Trophoblast cell (in vitro differentiated cells and primary cell): ENCODE data around the gene CACNA1B.
"Not testable (repeated sequence)": the region's sequence is repeated elsewhere in the genome, so short reads cannot be mapped to it uniquely, and the experiment has no call there.

ENCODE experiments used
- DNase-seq, 2 donors: peaks; one replicate each; pipeline ENCODE4 v3.0.0-alpha.2; 2016
- H2AFZ ChIP-seq: 2 replicates; pipeline ENCODE4 v1.6.1; 2013; ENCODE audit warnings: low read length, moderate library complexity, mild to moderate bottlenecking; ENCODE audit not compliant: insufficient read depth, poor library complexity
- H2AK5ac ChIP-seq: 2 replicates; pipeline ENCODE4 v1.6.1; 2013; ENCODE audit warnings: mild to moderate bottlenecking, low read length
- H2BK120ac ChIP-seq: 2 replicates; pipeline ENCODE4 v1.6.1; 2013; ENCODE audit warnings: low read length, mild to moderate bottlenecking, moderate library complexity; ENCODE audit not compliant: insufficient read depth, poor library complexity
- H2BK12ac ChIP-seq: 2 replicates; pipeline ENCODE4 v1.6.1; 2013; ENCODE audit warnings: mild to moderate bottlenecking, low read length, moderate library complexity
- H2BK5ac ChIP-seq: 2 replicates; pipeline ENCODE4 v1.6.1; 2013; ENCODE audit warnings: low read length, low read depth, moderate library complexity, mild to moderate bottlenecking; ENCODE audit not compliant: poor library complexity
- H3K14ac ChIP-seq: 2 replicates; pipeline ENCODE4 v1.6.1; 2013; ENCODE audit warnings: mild to moderate bottlenecking, low read length
- H3K18ac ChIP-seq: 2 replicates; pipeline ENCODE4 v1.6.1; 2013; ENCODE audit warnings: mild to moderate bottlenecking, low read length
- H3K23ac ChIP-seq: 2 replicates; pipeline ENCODE4 v1.6.1; 2013; ENCODE audit warnings: low read length
- H3K27ac ChIP-seq: 2 replicates; pipeline ENCODE4 v1.5.1; 2013; ENCODE audit warnings: low read depth, mild to moderate bottlenecking, inconsistent platforms, low read length, moderate library complexity
- H3K27me3 ChIP-seq: 2 replicates; pipeline ENCODE4 v1.6.1; 2013; ENCODE audit warnings: inconsistent platforms, mild to moderate bottlenecking, low read length, moderate library complexity; ENCODE audit not compliant: insufficient read depth
- H3K36me3 ChIP-seq, 2 experiments: 1 replicate in 1 of 2; 2 replicates in 1 of 2; pipeline ENCODE4 v1.6.1; 2013; ENCODE audit warnings: low read length in 2 of 2, mild to moderate bottlenecking in 2 of 2, moderate library complexity in 1 of 2; ENCODE audit not compliant: insufficient read depth in 2 of 2, control insufficient read depth in 1 of 2
- H3K4ac ChIP-seq: 2 replicates; pipeline ENCODE4 v1.6.1; 2013; ENCODE audit warnings: low read depth, mild to moderate bottlenecking, low read length, moderate library complexity
- H3K4me1 ChIP-seq, 2 experiments: 1 replicate in 1 of 2; 2 replicates in 1 of 2; pipeline ENCODE4 v1.6.1; 2013; ENCODE audit warnings: low read length in 2 of 2, mild to moderate bottlenecking in 2 of 2, moderate library complexity in 1 of 2; ENCODE audit not compliant: insufficient read depth in 2 of 2, control insufficient read depth in 1 of 2
- H3K4me2 ChIP-seq: 2 replicates; pipeline ENCODE4 v1.6.1; 2013; ENCODE audit warnings: inconsistent platforms, mild to moderate bottlenecking, low read length, moderate library complexity
- H3K4me3 ChIP-seq: 2 replicates; pipeline ENCODE4 v1.5.1; 2013; ENCODE audit warnings: mild to moderate bottlenecking, low read depth, low read length, inconsistent platforms
- H3K79me1 ChIP-seq: one replicate; pipeline ENCODE4 v1.6.1; 2013; ENCODE audit warnings: low read length
- H3K79me2 ChIP-seq: 2 replicates; pipeline ENCODE4 v1.6.1; 2013; ENCODE audit warnings: low read length, mild to moderate bottlenecking; ENCODE audit not compliant: control insufficient read depth, insufficient read depth, poor library complexity
- H3K9ac ChIP-seq: 2 replicates; pipeline ENCODE4 v1.6.1; 2013; ENCODE audit warnings: mild to moderate bottlenecking, low read length
- H3K9me3 ChIP-seq: 2 replicates; pipeline ENCODE4 v1.6.1; 2013; ENCODE audit warnings: low read depth, mild to moderate bottlenecking, control low read depth, inconsistent platforms, low read length; ENCODE audit not compliant: insufficient read depth
- H4K12ac ChIP-seq: 2 replicates; pipeline ENCODE4 v1.6.1; 2013; ENCODE audit warnings: low read depth, mild to moderate bottlenecking, low read length, moderate library complexity
- H4K8ac ChIP-seq: 2 replicates; pipeline ENCODE4 v1.6.1; 2013; ENCODE audit warnings: low read depth, mild to moderate bottlenecking, low read length, moderate library complexity
- H4K91ac ChIP-seq: one replicate; pipeline ENCODE4 v1.6.1; 2013; ENCODE audit warnings: low read depth, mild to moderate bottlenecking, low read length, moderate library complexity
- WGBS: extraction: QIAGEN DNeasy Blood & Tissue Kit; methylation state at CpG from one replicate; pipeline ENCODE4 v1.1.7; 2013; ENCODE audit warnings: missing lambda C conversion rate; ENCODE audit not compliant: insufficient read length, insufficient coverage; ENCODE audit errors: extremely low coverage; 5-methylcytosine and 5-hydroxymethylcytosine counted together

Gene CACNA1B

DNA sequence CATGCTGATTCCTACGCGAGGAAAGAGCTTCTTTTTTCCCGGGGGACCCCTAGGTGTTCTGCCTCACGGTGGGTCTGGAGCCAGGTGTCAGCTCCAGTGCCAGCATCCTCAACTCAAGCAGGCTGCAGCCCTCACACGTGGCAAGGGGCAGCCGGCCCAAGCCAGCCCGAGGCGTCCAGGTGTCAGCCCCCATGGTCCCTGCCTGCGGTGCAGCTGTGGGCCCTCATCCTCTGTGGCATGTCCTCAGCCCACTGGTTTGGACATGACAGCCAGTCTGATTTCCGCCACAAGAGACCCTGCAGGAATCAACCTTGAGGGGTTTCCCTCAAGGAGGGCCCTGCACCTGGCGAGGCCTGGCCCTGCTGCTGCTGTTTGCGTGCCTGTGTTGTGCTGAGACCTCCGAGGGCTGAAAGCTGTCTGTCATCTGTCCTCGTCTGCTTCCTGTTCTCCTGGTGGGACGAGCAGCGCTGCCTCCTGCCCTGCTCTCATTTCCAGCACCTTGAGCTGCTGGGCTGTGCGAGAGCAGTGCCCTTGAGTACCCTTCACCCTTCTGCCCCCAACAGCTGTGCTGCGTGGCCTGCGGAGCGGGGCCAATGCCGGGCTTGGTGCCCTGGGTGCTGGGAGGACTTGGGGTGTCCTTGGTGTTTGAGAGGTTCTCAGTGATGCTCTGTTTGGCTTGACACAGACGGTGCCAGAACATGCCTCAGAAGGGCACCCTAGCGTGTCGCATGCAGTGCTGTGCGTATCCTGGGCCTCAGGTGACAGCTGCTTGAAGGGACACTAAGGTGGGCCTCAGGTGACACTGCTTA lies 137.6 kb downstream of the CACNA1B start:
- Histone ChIP-seq H2BK5ac (no peak overlapping the region), H3K27ac (no peak overlapping the region), H3K4me2 (no peak overlapping the region), H3K9me3 (peaks cover 15% of the 10 kb centered on the region), H3K36me3 (no peaks in the 10 kb centered on the region), H3K18ac (no peak overlapping the region), H4K8ac (no peak overlapping the region), H2AK5ac (no peak overlapping the region), H3K23ac (no peak overlapping the region), H3K9ac (no peak overlapping the region), H2AFZ (no peak overlapping the region), H4K12ac (no peak overlapping the region), H3K4ac (no peak overlapping the region), H3K14ac (no peak overlapping the region), H3K79me2 (no peaks in the 10 kb centered on the region), H3K4me3 (no peak overlapping the region), H3K79me1 (no peaks in the 10 kb centered on the region), H3K4me1 (no peaks in the 10 kb centered on the region), H2BK12ac (no peak overlapping the region), H3K27me3 (no peaks in the 10 kb centered on the region), H4K91ac (no peak overlapping the region), H2BK120ac (no peak overlapping the region)
- no CpG with 5 or more reads among the region's 25 CpGs for WGBS
- no peak for DNase-seq

DNA sequence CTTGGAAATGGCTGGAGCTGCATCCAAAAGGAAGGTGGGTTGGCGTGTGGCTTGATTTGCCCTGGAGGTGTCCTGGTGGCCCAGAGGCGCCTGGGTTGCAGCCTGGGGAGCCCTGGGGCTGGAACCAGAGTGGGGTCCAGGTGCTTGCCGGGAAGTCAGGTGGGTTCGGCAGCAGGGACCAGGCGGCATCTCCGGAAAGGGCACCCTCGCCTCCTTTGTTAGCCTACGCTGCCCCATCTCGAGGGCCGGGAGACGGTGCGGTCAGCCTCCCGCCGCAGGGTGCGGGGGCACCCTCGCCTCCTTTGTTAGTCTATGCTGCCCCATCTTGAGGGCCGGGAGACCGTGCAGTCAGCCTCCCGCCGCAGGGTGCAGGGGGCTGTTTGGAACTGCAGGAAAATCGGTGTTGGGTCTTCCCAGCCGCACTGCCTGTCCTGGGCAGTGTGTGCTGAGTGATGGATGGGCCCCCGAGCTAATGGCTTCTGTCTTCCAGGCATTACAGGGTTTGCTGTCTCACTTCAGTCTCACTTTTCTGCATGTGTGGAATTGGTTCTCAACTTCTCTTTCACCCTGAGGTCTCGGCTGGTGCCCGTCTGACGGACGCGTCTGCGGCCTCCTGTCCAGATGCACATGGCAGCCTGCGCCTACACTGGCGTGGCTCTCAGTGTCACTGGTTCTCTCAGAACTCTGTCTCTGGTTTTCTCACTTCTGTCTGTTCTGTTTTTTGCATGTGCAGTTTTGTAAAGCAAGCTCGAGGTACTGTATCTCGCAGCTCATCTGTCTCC lies 139.0 kb downstream of the CACNA1B start:
- H3K18ac ChIP-seq = no peak overlapping the region
- no peak overlapping the region for H2AFZ ChIP-seq
- H3K36me3 ChIP-seq = no peaks in the 10 kb centered on the region
- no peak overlapping the region for H3K14ac ChIP-seq
- no peak overlapping the region for H4K8ac ChIP-seq
- H3K4ac ChIP-seq = no peak overlapping the region
- H3K27me3 ChIP-seq = no peaks in the 10 kb centered on the region
- peaks cover 19% of the 10 kb centered on the region for H3K9me3 ChIP-seq
- no peak overlapping the region for H4K91ac ChIP-seq
- H2BK5ac ChIP-seq = no peak overlapping the region
- no peak overlapping the region for H3K4me3 ChIP-seq
- no peaks in the 10 kb centered on the region for H3K79me2 ChIP-seq
- no peak overlapping the region for H3K4me2 ChIP-seq
- H2BK12ac ChIP-seq = no peak overlapping the region
- H3K9ac ChIP-seq = no peak overlapping the region
- no peak overlapping the region for H2BK120ac ChIP-seq
- H3K4me1 ChIP-seq = no peaks in the 10 kb centered on the region
- no peaks in the 10 kb centered on the region for H3K79me1 ChIP-seq
- no peak for DNase-seq
- H2AK5ac ChIP-seq = no peak overlapping the region
- WGBS = no CpG with 5 or more reads among the region's 33 CpGs
- no peak overlapping the region for H3K27ac ChIP-seq
- no peak overlapping the region for H3K23ac ChIP-seq
- H4K12ac ChIP-seq = no peak overlapping the region

DNA sequence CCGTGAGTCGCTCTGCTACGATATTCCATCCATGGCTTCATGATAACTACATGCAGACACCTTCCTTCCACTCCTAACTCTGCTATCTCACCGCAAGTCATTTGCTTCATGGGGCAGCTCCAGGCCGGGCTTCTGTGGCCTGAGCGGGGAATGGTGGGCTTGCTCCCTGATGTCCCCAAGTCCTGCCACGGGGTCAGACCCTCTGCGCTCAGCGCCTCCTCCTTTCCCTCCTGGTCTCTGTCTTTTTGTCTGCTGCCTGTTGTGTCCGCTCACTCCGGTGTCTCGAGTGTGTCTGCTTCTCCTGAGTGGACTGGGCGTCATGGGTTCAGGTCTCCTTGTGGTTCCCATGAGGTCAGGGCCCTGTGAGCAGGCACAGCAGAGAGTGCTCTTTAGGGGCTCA lies 139.6 kb downstream of the CACNA1B start:
- H4K12ac ChIP-seq = no peak overlapping the region
- H3K27ac ChIP-seq = no peak overlapping the region
- H3K18ac ChIP-seq = no peak overlapping the region
- no peak overlapping the region for H3K9ac ChIP-seq
- no peak for DNase-seq
- no peak overlapping the region for H3K14ac ChIP-seq
- no peak overlapping the region for H2AFZ ChIP-seq
- no peaks in the 10 kb centered on the region for H3K79me2 ChIP-seq
- no peaks in the 10 kb centered on the region for H3K36me3 ChIP-seq
- H3K4me3 ChIP-seq = no peak overlapping the region
- no peaks in the 10 kb centered on the region for H3K27me3 ChIP-seq
- no peak overlapping the region for H3K4ac ChIP-seq
- H3K79me1 ChIP-seq = no peaks in the 10 kb centered on the region
- H2AK5ac ChIP-seq = no peak overlapping the region
- peaks cover 18% of the 10 kb centered on the region for H3K9me3 ChIP-seq
- no peak overlapping the region for H4K8ac ChIP-seq
- no CpG with 5 or more reads among the region's 13 CpGs for WGBS
- no peak overlapping the region for H4K91ac ChIP-seq
- H2BK5ac ChIP-seq = no peak overlapping the region
- H3K23ac ChIP-seq = no peak overlapping the region
- H2BK12ac ChIP-seq = no peak overlapping the region
- H2BK120ac ChIP-seq = no peak overlapping the region
- no peaks in the 10 kb centered on the region for H3K4me1 ChIP-seq
- H3K4me2 ChIP-seq = no peak overlapping the region

DNA sequence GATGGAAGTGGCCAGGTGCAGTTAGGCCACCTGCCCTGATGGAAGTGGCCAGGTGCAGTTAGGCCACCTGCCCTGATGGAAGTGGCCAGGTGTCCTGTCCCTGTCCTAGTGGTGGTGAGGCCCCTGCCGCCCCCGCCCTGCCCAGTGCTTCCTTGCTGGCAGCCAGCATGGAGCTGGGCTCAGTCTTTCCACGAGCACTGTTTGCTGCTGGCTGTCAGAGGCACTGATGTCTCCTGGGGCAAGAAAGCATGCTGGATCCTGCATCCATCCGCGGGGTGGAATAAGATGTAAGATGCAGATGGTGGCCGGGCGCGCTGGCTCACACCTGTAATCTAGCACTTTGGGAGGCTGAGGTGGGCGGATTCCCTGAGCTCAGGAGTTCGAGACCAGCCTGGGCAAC lies 141.9 kb downstream of the CACNA1B start:
- Histone ChIP-seq H3K9me3 (peaks cover 22% of the 10 kb centered on the region), H3K27me3 (peaks cover 23% of the 10 kb centered on the region)
- H3K79me1 ChIP-seq, H3K23ac ChIP-seq, H3K9ac ChIP-seq, H3K4me2 ChIP-seq, H2AK5ac ChIP-seq, H3K18ac ChIP-seq, DNase-seq, H4K8ac ChIP-seq, H4K12ac ChIP-seq, H3K4me3 ChIP-seq, H3K79me2 ChIP-seq, H3K4me1 ChIP-seq, H4K91ac ChIP-seq, H3K14ac ChIP-seq, H3K36me3 ChIP-seq, H3K4ac ChIP-seq, H2BK12ac ChIP-seq, H2BK5ac ChIP-seq, H2BK120ac ChIP-seq, H3K27ac ChIP-seq, H2AFZ ChIP-seq: not testable (repeated sequence)
- WGBS = no CpG with 5 or more reads among the region's 10 CpGs
